Left cardiac atrium (tissue), 4 donors: ENCODE data around the gene MEFV. TPM values are rescaled to one million over a fixed set of nuclear protein-coding genes. Genes with fewer than 3 reads are reported as not detected.
"Not testable (repeated sequence)": the region's sequence is repeated elsewhere in the genome, so short reads cannot be mapped to it uniquely, and the experiment has no call there.

Source experiments
- ATAC-seq, 2 donors: fragments of 200-7000 bp; cut with Tn5 transposase; one replicate each; pipeline ENCODE4 v1.9.1; 2020; ENCODE audit warnings: mild to moderate bottlenecking in 2 of 2, moderate library complexity in 2 of 2
- DNase-seq: peaks from one replicate; pipeline ENCODE4 v3.0.0-alpha.2; 2020
- intact Hi-C, 2 donors: fragments of 100-400 bp; cut with DNase I; formaldehyde crosslinking; loops; one replicate each; pipeline versions ENCODE4 v1.14.1 to v1.15.1; 2022 to 2023
- total RNA-seq, 2 donors: library from RNA; stranded (reverse); fragmentation: NEBNext Ultra II Directional; extraction: Animal tissue kit (Norgen Biotek cat#: 25700); gene quantifications; one replicate each; pipeline ENCODE4 v1.2.1, GENCODE V29; 2021
- donor health status: DM: no; HTN: yes; CAD: no.
- donor health status: DM: no; HTN: yes; CAD: no; lungs with severe emphysema.
- donor health status: DM: yes; HTN: yes; CAD: no.
- donor health status: Dilated cardiomyopathy.

Gene MEFV
- total RNA-seq, 2 donors from 2014 or later, result 1.8 to 1.9 TPM

- ATAC-seq, result no peak
- intact Hi-C loops, result no loop called here
- no peak for DNase-seq
These were observed 21.9 kb downstream of the MEFV start for GRCh38 chr16:3234543-3234856.

GRCh38 chr16:3223913-3224515, 32.4 kb downstream of the MEFV start:
- ATAC-seq (no peak), DNase-seq (no peak)
- intact Hi-C loops, result no loop called here

- no peak for ATAC-seq
- DNase-seq, result no peak
- intact Hi-C loops, result no loop called here
These were observed 35.6 kb downstream of the MEFV start for GRCh38 chr16:3220839-3221238.

GRCh38 chr16:3216263-3216640, 40.2 kb downstream of the MEFV start:
- no peak for DNase-seq
- intact Hi-C loops, result no loop called here
- ATAC-seq, result no peak

- no peak for ATAC-seq
- intact Hi-C loops, result no loop called here
- DNase-seq, result no peak
These were observed 40.7 kb downstream of the MEFV start for GRCh38 chr16:3215601-3216262.

- DNase-seq, result no peak
- ATAC-seq, result no peak
- intact Hi-C loops, result no loop called here
These were observed 41.4 kb downstream of the MEFV start for GRCh38 chr16:3214904-3215600.

GRCh38 chr16:3212567-3212966, 43.9 kb downstream of the MEFV start:
- no peak for DNase-seq
- intact Hi-C loops, result no loop called here
- no peak for ATAC-seq

GRCh38 chr16:3212006-3212405, 44.4 kb downstream of the MEFV start:
- ATAC-seq, result no peak
- DNase-seq, result no peak
- intact Hi-C loops, result no loop called here

GRCh38 chr16:3207086-3207953, 49.1 kb downstream of the MEFV start:
- intact Hi-C loops, result no loop called here
- DNase-seq (no peak), ATAC-seq (no peak)

GRCh38 chr16:3205939-3206338, 50.5 kb downstream of the MEFV start:
- ATAC-seq, DNase-seq, intact Hi-C loops: not testable (repeated sequence)

- no peak for ATAC-seq
- DNase-seq, result no peak
- intact Hi-C loops, result no loop called here
These were observed 53.4 kb downstream of the MEFV start for GRCh38 chr16:3202903-3203539.

GRCh38 chr16:3198334-3199072, 57.9 kb downstream of the MEFV start:
- ATAC-seq, result no peak
- DNase-seq, result no peak
- intact Hi-C loops, result loop anchor here in 1 of 2 donors (10.0 kb wide), 1 partner anchor 126 kb away; no protein-coding TSS in a partner anchor

GRCh38 chr16:3197694-3198333, 58.6 kb downstream of the MEFV start:
- not testable (repeated sequence) for DNase-seq, ATAC-seq
- intact Hi-C loops, result loop anchor here in 1 of 2 donors (10.0 kb wide), 1 partner anchor 127 kb away; no protein-coding TSS in a partner anchor

- intact Hi-C loops, result loop anchor here in 1 of 2 donors (10.0 kb wide), 1 partner anchor 129 kb away; no protein-coding TSS in a partner anchor
- ATAC-seq (no peak), DNase-seq (no peak)
These were observed 60.5 kb downstream of the MEFV start for GRCh38 chr16:3195975-3196374.

GRCh38 chr16:3194792-3195191, 61.6 kb downstream of the MEFV start:
- ATAC-seq, result no peak
- intact Hi-C loops, result loop anchor here in 1 of 2 donors (10.0 kb wide), 1 partner anchor 130 kb away; no protein-coding TSS in a partner anchor
- DNase-seq, result no peak

- no peak for DNase-seq
- ATAC-seq, result no peak
- intact Hi-C loops, result loop anchor here in 1 of 2 donors (10.0 kb wide), 1 partner anchor 131 kb away; no protein-coding TSS in a partner anchor
These were observed 62.9 kb downstream of the MEFV start for GRCh38 chr16:3193221-3194212.
